Cardiac muscle cell (in vitro differentiated cells and primary cell): ENCODE data around the gene CCL25. TPM values are rescaled to one million over a fixed set of nuclear protein-coding genes. Genes with fewer than 3 reads are reported as not detected.

Source experiments
- DNase-seq, 2 donors: peaks; one replicate each; pipeline versions ENCODE4 v3.0.0 to v3.0.0-alpha.2; 2010 to 2017; ENCODE audit warnings: low read depth in 1 of 2, low spot score in 1 of 2
- H3K27ac ChIP-seq: fragments of 200-600 bp; sonication (generic); 2 replicates; pipeline ENCODE4 v1.5.1; 2016
- H3K27me3 ChIP-seq: fragments of 200-600 bp; sonication (generic); 2 replicates; pipeline ENCODE4 v1.6.0; 2016; ENCODE audit warnings: control low read depth
- H3K36me3 ChIP-seq: fragments of 200-600 bp; sonication (generic); 2 replicates; pipeline ENCODE4 v1.5.1; 2016; ENCODE audit warnings: control low read depth
- H3K4me1 ChIP-seq: fragments of 200-600 bp; sonication (generic); 2 replicates; pipeline ENCODE4 v1.8.1; 2017; ENCODE audit warnings: low read depth, mild to moderate bottlenecking, mixed run types
- H3K4me3 ChIP-seq: fragments of 200-600 bp; sonication (generic); 2 replicates; pipeline ENCODE4 v1.5.1; 2016; ENCODE audit warnings: mild to moderate bottlenecking
- H3K9me3 ChIP-seq: fragments of 200-600 bp; sonication (generic); 2 replicates; pipeline ENCODE4 v1.5.1; 2017; ENCODE audit warnings: low read depth, mild to moderate bottlenecking, control low read depth
- polyA plus RNA-seq: library from polyadenylated mRNA; unstranded; fragments of >200 nt; fragmentation: Nextera tagmentation; extraction: Ambion mirVana; gene quantifications from 2 replicates; pipeline ENCODE4 v1.2.1, GENCODE V29; 2016
- total RNA-seq: library from RNA; depleted of rRNA; stranded (reverse); fragments of >200 nt; gene quantifications from 2 replicates; pipeline ENCODE4 v1.2.3, GENCODE V29; 2016
- TF ChIP-seq, protein P1 (sequence below): IDR thresholded peaks from 2 replicates; pipeline ENCODE4 v1.5.1; 2012; ENCODE audit warnings: low read depth, mild to moderate bottlenecking, low read length

Gene CCL25
- total and polyA plus RNA-seq, 2 experiments from 2014 or later = not detected

DNA sequence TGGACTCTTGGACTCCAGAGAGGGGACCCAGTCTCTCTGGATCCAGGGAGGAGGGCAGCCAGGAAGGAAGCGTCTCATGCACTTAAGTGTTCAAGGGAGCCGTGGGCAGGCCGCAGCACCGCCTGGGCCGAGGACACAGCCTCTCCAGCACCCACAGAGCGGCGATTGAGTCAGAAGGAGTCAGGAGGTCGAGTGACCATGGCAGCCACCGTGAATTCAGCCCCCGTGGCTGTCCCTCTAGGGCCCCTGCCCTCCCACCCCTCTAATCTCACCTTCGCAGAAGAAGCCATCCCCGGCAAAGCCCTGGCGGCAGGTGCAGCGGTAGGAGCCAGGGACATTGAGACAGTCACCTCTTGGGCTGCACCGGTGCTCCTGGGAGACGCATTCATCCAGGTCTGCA is 58.8 kb downstream of the CCL25 start:
- no peak for DNase-seq
- no peaks in the 10 kb centered on the region for H3K9me3 ChIP-seq
- no peaks in the 10 kb centered on the region for H3K27me3 ChIP-seq

More for the DNA sequence above, 58.8 kb downstream of the CCL25 start:
- no peak overlapping the region for H3K4me3 ChIP-seq
- no peak overlapping the region for H3K27ac ChIP-seq
- no peaks in the 10 kb centered on the region for H3K36me3 ChIP-seq
- TF ChIP-seq, protein P1, sequence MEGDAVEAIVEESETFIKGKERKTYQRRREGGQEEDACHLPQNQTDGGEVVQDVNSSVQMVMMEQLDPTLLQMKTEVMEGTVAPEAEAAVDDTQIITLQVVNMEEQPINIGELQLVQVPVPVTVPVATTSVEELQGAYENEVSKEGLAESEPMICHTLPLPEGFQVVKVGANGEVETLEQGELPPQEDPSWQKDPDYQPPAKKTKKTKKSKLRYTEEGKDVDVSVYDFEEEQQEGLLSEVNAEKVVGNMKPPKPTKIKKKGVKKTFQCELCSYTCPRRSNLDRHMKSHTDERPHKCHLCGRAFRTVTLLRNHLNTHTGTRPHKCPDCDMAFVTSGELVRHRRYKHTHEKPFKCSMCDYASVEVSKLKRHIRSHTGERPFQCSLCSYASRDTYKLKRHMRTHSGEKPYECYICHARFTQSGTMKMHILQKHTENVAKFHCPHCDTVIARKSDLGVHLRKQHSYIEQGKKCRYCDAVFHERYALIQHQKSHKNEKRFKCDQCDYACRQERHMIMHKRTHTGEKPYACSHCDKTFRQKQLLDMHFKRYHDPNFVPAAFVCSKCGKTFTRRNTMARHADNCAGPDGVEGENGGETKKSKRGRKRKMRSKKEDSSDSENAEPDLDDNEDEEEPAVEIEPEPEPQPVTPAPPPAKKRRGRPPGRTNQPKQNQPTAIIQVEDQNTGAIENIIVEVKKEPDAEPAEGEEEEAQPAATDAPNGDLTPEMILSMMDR = no peak
- H3K4me1 ChIP-seq = no peaks in the 10 kb centered on the region

Other genes starting within 250 kb of the CCL25 start
- gene EVI5L, start 222.5 kb upstream of the CCL25 start, total RNA-seq = 41.9 and 48.6 TPM in 2 replicates
- gene EVI5L, start 222.5 kb upstream of the CCL25 start, polyA plus RNA-seq = 28.7 and 29.1 TPM in 2 replicates
- 2.0 and 6.1 TPM in 2 replicates for gene PRR36, start 178.4 kb upstream of the CCL25 start, total RNA-seq
- 6.2 and 10.3 TPM in 2 replicates for gene PRR36, start 178.4 kb upstream of the CCL25 start, polyA plus RNA-seq
- 2.4 and 3.5 TPM in 2 replicates for gene LRRC8E, start 164.2 kb upstream of the CCL25 start, total RNA-seq
- gene LRRC8E, start 164.2 kb upstream of the CCL25 start, polyA plus RNA-seq = 1.3 TPM in 1 of 2 replicates, not detected in the other
- 23.5 and 24.1 TPM in 2 replicates for gene MAP2K7, start 148.9 kb upstream of the CCL25 start, total RNA-seq
- gene MAP2K7, start 148.9 kb upstream of the CCL25 start, polyA plus RNA-seq = 12.4 and 18.6 TPM in 2 replicates
- 0.46 and 3.2 TPM in 2 replicates for gene TGFBR3L, start 137.9 kb upstream of the CCL25 start, total RNA-seq
- 2.6 and 11.8 TPM in 2 replicates for gene TGFBR3L, start 137.9 kb upstream of the CCL25 start, polyA plus RNA-seq
- 22.1 and 42.1 TPM in 2 replicates for gene SNAPC2, start 132.4 kb upstream of the CCL25 start, total RNA-seq
- 22.5 and 31.4 TPM in 2 replicates for gene SNAPC2, start 132.4 kb upstream of the CCL25 start, polyA plus RNA-seq
- 22.8 and 60.1 TPM in 2 replicates for gene CTXN1, start 126.6 kb upstream of the CCL25 start, total RNA-seq
- gene CTXN1, start 126.6 kb upstream of the CCL25 start, polyA plus RNA-seq = 18.1 and 48.5 TPM in 2 replicates
- 77.9 and 92.4 TPM in 2 replicates for gene TIMM44, start 109.1 kb upstream of the CCL25 start, total RNA-seq
- gene TIMM44, start 109.1 kb upstream of the CCL25 start, polyA plus RNA-seq = 52.0 and 52.5 TPM in 2 replicates
- 62.2 and 66.5 TPM in 2 replicates for gene ELAVL1, start 47.1 kb upstream of the CCL25 start, total RNA-seq
- 104 and 137 TPM in 2 replicates for gene ELAVL1, start 47.1 kb upstream of the CCL25 start, polyA plus RNA-seq
- 6.6 and 15.1 TPM in 2 replicates for gene FBN3, start 96.8 kb downstream of the CCL25 start, total RNA-seq
- 5.6 and 6.2 TPM in 2 replicates for gene FBN3, start 96.8 kb downstream of the CCL25 start, polyA plus RNA-seq
- 82.7 and 112 TPM in 2 replicates for gene CERS4, start 156.6 kb downstream of the CCL25 start, total RNA-seq
- gene CERS4, start 156.6 kb downstream of the CCL25 start, polyA plus RNA-seq = 56.2 and 56.7 TPM in 2 replicates